CD14-positive monocyte (primary cell): ENCODE results near the gene GRM8. TPM values are rescaled to one million over a fixed set of nuclear protein-coding genes. Genes with fewer than 3 reads are reported as not detected.

Experiments used
- DNase-seq, 3 donors: peaks; one replicate each; pipeline ENCODE4 v3.0.0-alpha.2; 2011 to 2022
- H2AFZ ChIP-seq: 2 replicates; pipeline ENCODE4 v1.6.0; 2012; ENCODE audit warnings: mild to moderate bottlenecking, low read depth, low read length, inconsistent platforms; ENCODE audit not compliant: insufficient read depth, poor library complexity, severe bottlenecking
- H3K27ac ChIP-seq, 2 donors: 1 replicate in 1 of 2; 2 replicates in 1 of 2; pipeline ENCODE4 v1.5.1; 2012 to 2013; ENCODE audit warnings: low read length in 2 of 2, control low read depth in 1 of 2, inconsistent platforms in 1 of 2, low read depth in 1 of 2, mild to moderate bottlenecking in 1 of 2
- H3K27me3 ChIP-seq, 2 donors: one replicate each; pipeline versions ENCODE4 v1.6.0 to v1.6.1; 2011 to 2013; ENCODE audit warnings: low read length in 2 of 2; ENCODE audit not compliant: control insufficient read depth in 2 of 2, insufficient read depth in 2 of 2
- H3K36me3 ChIP-seq, 2 donors: replicated peaks in 1 of 2; 1 replicate in 1 of 2; 2 replicates in 1 of 2; pipeline versions ENCODE4 v1.5.1 to v1.6.1; 2012 to 2013; ENCODE audit warnings: low read length in 2 of 2, control low read depth in 1 of 2, inconsistent platforms in 1 of 2, mild to moderate bottlenecking in 1 of 2; ENCODE audit not compliant: insufficient read depth in 2 of 2, control insufficient read depth in 1 of 2
- H3K4me1 ChIP-seq, 2 donors: 1 replicate in 1 of 2; 2 replicates in 1 of 2; pipeline versions ENCODE4 v1.5.1 to v1.6.1; 2012 to 2013; ENCODE audit warnings: low read length in 2 of 2, control low read depth in 1 of 2, inconsistent platforms in 1 of 2, mild to moderate bottlenecking in 1 of 2, moderate library complexity in 1 of 2; ENCODE audit not compliant: insufficient read depth in 2 of 2, control insufficient read depth in 1 of 2
- H3K4me2 ChIP-seq: replicated peaks from 2 replicates; pipeline ENCODE3; 2012; ENCODE audit warnings: low read length, moderate library complexity, mild to moderate bottlenecking; ENCODE audit not compliant: poor library complexity, severe bottlenecking; ENCODE audit errors: extremely low read depth
- H3K4me3 ChIP-seq, 3 experiments: fragments of 200-600 bp in 1 of 3; sonication (generic) in 1 of 3; replicated peaks in 1 of 3; 1 replicate in 2 of 3; 2 replicates in 1 of 3; pipeline ENCODE4 v1.5.1; 2011 to 2013; ENCODE audit warnings: low read length in 3 of 3, mild to moderate bottlenecking in 3 of 3, control low read depth in 2 of 3, low read depth in 2 of 3, inconsistent platforms in 1 of 3, moderate library complexity in 1 of 3
- H3K79me2 ChIP-seq: 2 replicates; pipeline ENCODE4 v1.6.0; 2012; ENCODE audit warnings: mild to moderate bottlenecking, control low read depth, inconsistent platforms, low read length, moderate library complexity; ENCODE audit not compliant: insufficient read depth
- H3K9ac ChIP-seq: 2 replicates; pipeline ENCODE4 v1.6.0; 2017; ENCODE audit warnings: low read length, mild to moderate bottlenecking; ENCODE audit not compliant: insufficient read depth, poor library complexity, severe bottlenecking
- H3K9me3 ChIP-seq, 2 donors: replicated peaks in 1 of 2; 1 replicate in 1 of 2; 2 replicates in 1 of 2; pipeline versions ENCODE4 v1.5.1 to v1.6.1; 2012 to 2013; ENCODE audit warnings: low read length in 2 of 2, control low read depth in 1 of 2; ENCODE audit not compliant: control insufficient read depth in 1 of 2, insufficient read depth in 1 of 2
- H4K20me1 ChIP-seq: 2 replicates; pipeline ENCODE4 v1.6.0; 2012; ENCODE audit warnings: mild to moderate bottlenecking, low read length, control low read depth, moderate library complexity; ENCODE audit not compliant: insufficient read depth
- H3K27ac Mint-ChIP-seq, 7 donors: one replicate each; pipeline ENCODE4 v1.8.0; 2020; ENCODE audit warnings: mild to moderate bottlenecking in 7 of 7, mixed read lengths in 7 of 7, moderate library complexity in 6 of 7, inconsistent platforms in 2 of 7
- H3K27me3 Mint-ChIP-seq, 3 donors: one replicate each; pipeline ENCODE4 v1.8.0; 2021 to 2022; ENCODE audit warnings: low read depth in 3 of 3, mild to moderate bottlenecking in 3 of 3, mixed read lengths in 3 of 3, moderate library complexity in 3 of 3, inconsistent platforms in 1 of 3
- H3K36me3 Mint-ChIP-seq, 2 donors: one replicate each; pipeline ENCODE4 v1.8.0; 2020; ENCODE audit warnings: mixed read lengths in 2 of 2, inconsistent platforms in 1 of 2, mild to moderate bottlenecking in 1 of 2
- H3K4me1 Mint-ChIP-seq: one replicate; pipeline ENCODE4 v1.8.0; 2020; ENCODE audit warnings: mild to moderate bottlenecking, mixed read lengths
- H3K4me3 Mint-ChIP-seq, 2 donors: one replicate each; pipeline ENCODE4 v1.8.0; 2020; ENCODE audit warnings: mild to moderate bottlenecking in 2 of 2, mixed read lengths in 2 of 2, moderate library complexity in 1 of 2
- H3K9me3 Mint-ChIP-seq, 7 donors: one replicate each; pipeline ENCODE4 v1.8.0; 2020 to 2022; ENCODE audit warnings: mixed read lengths in 7 of 7, mild to moderate bottlenecking in 6 of 7, moderate library complexity in 6 of 7, inconsistent platforms in 2 of 7
- CTCF ChIP-seq: fragments of 200-600 bp; IDR thresholded peaks from one replicate; pipeline ENCODE4 v1.8.0; 2022; ENCODE audit warnings: antibody characterized with exemption, mild to moderate bottlenecking
- WGBS: methylation state at CpG from one replicate; pipeline ENCODE4 v1.1.5; 2013; ENCODE audit warnings: missing lambda C conversion rate; ENCODE audit not compliant: insufficient coverage; 5-methylcytosine and 5-hydroxymethylcytosine counted together
- intact Hi-C, 2 donors: fragments of 100-400 bp; cut with micrococcal nuclease; formaldehyde crosslinking; loops; one replicate each; pipeline versions ENCODE4 v1.15.0 to v1.15.1; 2023
- polyA plus RNA-seq, 3 donors: library from polyadenylated mRNA; depleted of rRNA in 1 of 3; unstranded in 2 of 3; stranded (reverse) in 1 of 3; fragments of 300-500 nt in 2 of 3; fragments of >200 nt in 1 of 3; fragmentation: Illumina TruSeq in 2 of 3; gene quantifications; 1 replicate in 2 of 3; 2 replicates in 1 of 3; pipeline ENCODE4 v1.2.3, GENCODE V29; 2012 to 2021

Gene GRM8
- polyA plus RNA-seq, 3 donors: not detected

GRCh38 chr7:126487728-126488442 lies 764.9 kb downstream of the GRM8 start:
- Mint-ChIP-seq H3K36me3 (no peaks in the 10 kb centered on the region), H3K9me3 (peaks cover 0 to 7% (median 0%) of the 10 kb centered on the region in 7 donors), H3K4me1 (no peaks in the 10 kb centered on the region), H3K4me3 (no peak overlapping the region), H3K27ac (no peak overlapping the region), H3K27me3 (peaks cover 0 to 2% (median 1%) of the 10 kb centered on the region in 3 donors)
- no peak overlapping the region for H2AFZ ChIP-seq
- H3K9me3 ChIP-seq: peaks cover 0 to 4% of the 10 kb centered on the region in 2 donors
- H3K4me2 ChIP-seq: no peak overlapping the region
- H3K9ac ChIP-seq: no peak overlapping the region
- TF ChIP-seq CTCF: no peak
- WGBS: no CpG with 5 or more reads among the region's 4 CpGs
- H3K27ac ChIP-seq: no peak overlapping the region
- H3K27me3 ChIP-seq: no peaks in the 10 kb centered on the region
- no peak overlapping the region for H3K4me3 ChIP-seq
- no peaks in the 10 kb centered on the region for H3K36me3 ChIP-seq
- no peaks in the 10 kb centered on the region for H4K20me1 ChIP-seq
- intact Hi-C loops: no loop called here
- H3K79me2 ChIP-seq: no peaks in the 10 kb centered on the region
- no peaks in the 10 kb centered on the region for H3K4me1 ChIP-seq
- DNase-seq: no peak

GRCh38 chr7:126486806-126487205 lies 765.9 kb downstream of the GRM8 start:
- Histone ChIP-seq H3K4me1 (no peaks in the 10 kb centered on the region), H3K4me3 (no peak overlapping the region), H3K27ac (no peak overlapping the region), H2AFZ (no peak overlapping the region), H3K79me2 (no peaks in the 10 kb centered on the region), H3K4me2 (no peak overlapping the region), H3K36me3 (no peaks in the 10 kb centered on the region), H3K9ac (no peak overlapping the region), H4K20me1 (no peaks in the 10 kb centered on the region), H3K27me3 (no peaks in the 10 kb centered on the region), H3K9me3 (no peaks in the 10 kb centered on the region)
- TF ChIP-seq CTCF: no peak
- peaks cover 0 to 7% (median 0%) of the 10 kb centered on the region in 7 donors for H3K9me3 Mint-ChIP-seq
- no peak for DNase-seq
- no peak overlapping the region for H3K4me3 Mint-ChIP-seq
- H3K27ac Mint-ChIP-seq: no peak overlapping the region
- intact Hi-C loops: no loop called here
- peaks cover 0 to 1% (median 0%) of the 10 kb centered on the region in 3 donors for H3K27me3 Mint-ChIP-seq
- H3K36me3 Mint-ChIP-seq: no peaks in the 10 kb centered on the region
- no peaks in the 10 kb centered on the region for H3K4me1 Mint-ChIP-seq
